Large intestine (tissue), 3 donors: Measurements from ENCODE around the gene DOCK8. TPM values are rescaled to one million over a fixed set of nuclear protein-coding genes. Genes with fewer than 3 reads are reported as not detected.

ENCODE experiments used
- DNase-seq, 2 donors: peaks; one replicate each; pipeline versions ENCODE4 v3.0.0 to v3.0.0-alpha.2; 2013
- H3K27ac ChIP-seq: one replicate; pipeline ENCODE4 v1.5.1; 2013; ENCODE audit warnings: low read length
- H3K27me3 ChIP-seq: 2 replicates; pipeline ENCODE4 v1.6.1; 2013; ENCODE audit warnings: low read length; ENCODE audit not compliant: control insufficient read depth, insufficient read depth
- H3K36me3 ChIP-seq: 2 replicates; pipeline ENCODE4 v1.6.1; 2013; ENCODE audit warnings: low read length; ENCODE audit not compliant: control insufficient read depth, insufficient read depth
- H3K4me1 ChIP-seq: one replicate; pipeline ENCODE4 v1.6.1; 2013; ENCODE audit warnings: low read length; ENCODE audit not compliant: control insufficient read depth, insufficient read depth
- H3K4me3 ChIP-seq: one replicate; pipeline ENCODE4 v1.5.1; 2013; ENCODE audit warnings: low read length
- H3K9me3 ChIP-seq: one replicate; pipeline ENCODE4 v1.6.1; 2013; ENCODE audit warnings: mild to moderate bottlenecking, low read depth, low read length, moderate library complexity; ENCODE audit not compliant: control insufficient read depth
- WGBS: methylation state at CpG from one replicate; pipeline ENCODE4 v1.1.5; 2013; ENCODE audit warnings: low lambda C conversion rate; ENCODE audit not compliant: insufficient coverage; 5-methylcytosine and 5-hydroxymethylcytosine counted together
- polyA plus RNA-seq: library from polyadenylated mRNA; unstranded; fragments of 120-200 nt; gene quantifications from one replicate; pipeline ENCODE4 v1.2.1, GENCODE V29; 2013

DOCK8 gene
- polyA plus RNA-seq, 1 donor = 15.8 TPM

GRCh38 chr9:362561-363273 lies 148.1 kb downstream of the DOCK8 start:
- Histone ChIP-seq H3K4me3 (no peak overlapping the region), H3K27ac (no peak overlapping the region), H3K4me1 (peaks cover 12% of the 10 kb centered on the region), H3K27me3 (no peaks in the 10 kb centered on the region), H3K36me3 (peaks cover 2% of the 10 kb centered on the region), H3K9me3 (no peaks in the 10 kb centered on the region)
- no CpG with 5 or more reads among the region's 7 CpGs for WGBS
- DNase-seq = peak in 1 of 2 donors; percentile 59

GRCh38 chr9:363274-363612 lies 148.6 kb downstream of the DOCK8 start:
- no peaks in the 10 kb centered on the region for H3K27me3 ChIP-seq
- H3K4me3 ChIP-seq = no peak overlapping the region
- H3K4me1 ChIP-seq = peaks cover 8% of the 10 kb centered on the region
- peaks cover 6% of the 10 kb centered on the region for H3K36me3 ChIP-seq
- WGBS = 80% methylated on average over 1 of the region's 5 CpGs
- H3K9me3 ChIP-seq = no peaks in the 10 kb centered on the region
- no peak for DNase-seq
- H3K27ac ChIP-seq = no peak overlapping the region

GRCh38 chr9:365436-365835 lies 150.8 kb downstream of the DOCK8 start:
- peaks cover 11% of the 10 kb centered on the region for H3K36me3 ChIP-seq
- WGBS = no CpG with 5 or more reads among the region's 2 CpGs

GRCh38 chr9:366620-367019 lies 152.0 kb downstream of the DOCK8 start:
- H3K9me3 ChIP-seq = peaks cover 4% of the 10 kb centered on the region
- no peaks in the 10 kb centered on the region for H3K27me3 ChIP-seq
- WGBS = 60% methylated on average over 2 of the region's 3 CpGs
- no peak for DNase-seq
- peaks cover 8% of the 10 kb centered on the region for H3K4me1 ChIP-seq
- H3K4me3 ChIP-seq = no peak overlapping the region
- H3K27ac ChIP-seq = no peak overlapping the region
- peaks cover 14% of the 10 kb centered on the region for H3K36me3 ChIP-seq

More at GRCh38 chr9:365436-365835, 150.8 kb downstream of the DOCK8 start:
- Histone ChIP-seq H3K9me3 (peaks cover 4% of the 10 kb centered on the region), H3K4me3 (no peak overlapping the region), H3K27me3 (no peaks in the 10 kb centered on the region), H3K4me1 (peaks cover 8% of the 10 kb centered on the region), H3K27ac (peak overlapping the region; percentile 30)
- DNase-seq = peak in 1 of 2 donors; percentile 56

- Histone ChIP-seq H3K27ac (no peak overlapping the region), H3K4me3 (no peak overlapping the region), H3K9me3 (peaks cover 4% of the 10 kb centered on the region), H3K36me3 (peaks cover 14% of the 10 kb centered on the region), H3K4me1 (peaks cover 8% of the 10 kb centered on the region), H3K27me3 (no peaks in the 10 kb centered on the region)
- 100% methylated on average over 1 of the region's 3 CpGs for WGBS
- DNase-seq = no peak
These were observed 155.4 kb downstream of the DOCK8 start for GRCh38 chr9:370086-370485.

- peaks cover 4% of the 10 kb centered on the region for H3K9me3 ChIP-seq
- DNase-seq = no peak
- no peak overlapping the region for H3K4me3 ChIP-seq
- H3K27ac ChIP-seq = no peak overlapping the region
- 60% methylated on average over 1 of the region's 3 CpGs for WGBS
- H3K36me3 ChIP-seq = peaks cover 12% of the 10 kb centered on the region
- H3K4me1 ChIP-seq = peaks cover 9% of the 10 kb centered on the region
- no peaks in the 10 kb centered on the region for H3K27me3 ChIP-seq
These were observed 156.7 kb downstream of the DOCK8 start for GRCh38 chr9:371349-371748.

GRCh38 chr9:372128-372527 lies 157.5 kb downstream of the DOCK8 start:
- WGBS = no CpG with 5 or more reads among the region's 2 CpGs
- H3K27me3 ChIP-seq = no peaks in the 10 kb centered on the region
- H3K36me3 ChIP-seq = peaks cover 12% of the 10 kb centered on the region
- no peak overlapping the region for H3K27ac ChIP-seq
- H3K9me3 ChIP-seq = peaks cover 4% of the 10 kb centered on the region
- no peak overlapping the region for H3K4me3 ChIP-seq
- H3K4me1 ChIP-seq = peaks cover 11% of the 10 kb centered on the region
- no peak for DNase-seq

GRCh38 chr9:373759-374206 lies 159.1 kb downstream of the DOCK8 start:
- 86% methylated on average over 1 of the region's 3 CpGs for WGBS
- H3K36me3 ChIP-seq = peaks cover 10% of the 10 kb centered on the region
- H3K27ac ChIP-seq = no peak overlapping the region
- DNase-seq = no peak
- peaks cover 4% of the 10 kb centered on the region for H3K9me3 ChIP-seq
- H3K4me3 ChIP-seq = no peak overlapping the region
- no peaks in the 10 kb centered on the region for H3K27me3 ChIP-seq
- H3K4me1 ChIP-seq = peaks cover 11% of the 10 kb centered on the region

GRCh38 chr9:374736-375135 lies 160.1 kb downstream of the DOCK8 start:
- Histone ChIP-seq H3K27me3 (no peaks in the 10 kb centered on the region), H3K4me1 (peaks cover 11% of the 10 kb centered on the region), H3K36me3 (peaks cover 8% of the 10 kb centered on the region), H3K9me3 (peaks cover 3% of the 10 kb centered on the region), H3K27ac (no peak overlapping the region), H3K4me3 (no peak overlapping the region)
- no CpG with 5 or more reads among the region's 2 CpGs for WGBS
- DNase-seq = no peak

GRCh38 chr9:376115-376514 lies 161.4 kb downstream of the DOCK8 start:
- Histone ChIP-seq H3K27ac (peak overlapping the region; percentile 21), H3K9me3 (no peaks in the 10 kb centered on the region), H3K4me3 (no peak overlapping the region), H3K36me3 (peaks cover 2% of the 10 kb centered on the region), H3K4me1 (peaks cover 11% of the 10 kb centered on the region), H3K27me3 (no peaks in the 10 kb centered on the region)
- no CpG with 5 or more reads among the region's 3 CpGs for WGBS
- peak; percentile 43 to 75 for DNase-seq

- Histone ChIP-seq H3K36me3 (peaks cover 8% of the 10 kb centered on the region), H3K27me3 (no peaks in the 10 kb centered on the region), H3K4me1 (peaks cover 11% of the 10 kb centered on the region), H3K4me3 (no peak overlapping the region), H3K9me3 (no peaks in the 10 kb centered on the region), H3K27ac (no peak overlapping the region)
- no peak for DNase-seq
- 100% methylated on average over 1 of the region's 6 CpGs for WGBS
These were observed 163.6 kb downstream of the DOCK8 start for GRCh38 chr9:378263-378662.
